Astrocyte of the cerebellum (primary cell): ENCODE data around the gene ITPK1.

ENCODE experiments used
- DNase-seq: peaks from one replicate; pipeline ENCODE4 v3.0.0-alpha.2; 2011; ENCODE audit warnings: low read depth
- H3K4me3 ChIP-seq: 2 replicates; pipeline ENCODE4 v1.5.1; 2011; ENCODE audit warnings: mild to moderate bottlenecking, low read depth, low read length, moderate library complexity
- CTCF ChIP-seq: IDR thresholded peaks from 2 replicates; pipeline ENCODE4 v1.5.1; 2012; ENCODE audit warnings: low read length, low read depth, moderate library complexity, mild to moderate bottlenecking; ENCODE audit errors: missing control alignments
- in situ Hi-C: cut with HindIII; loops from 2 replicates; pipeline ENCODE4 v1.10.0; 2017; ENCODE audit warnings: low sequenced_read_pairs

Gene ITPK1

GRCh38 chr14:92930737-92931602 lies 184.8 kb downstream of the ITPK1 start:
- in situ Hi-C loops = no loop called here
- no peak for DNase-seq
- H3K4me3 ChIP-seq = no peak overlapping the region
- TF ChIP-seq CTCF = no peak

- no peak for DNase-seq
- H3K4me3 ChIP-seq = no peak overlapping the region
- in situ Hi-C loops = no loop called here
- TF ChIP-seq CTCF = no peak
Observed at GRCh38 chr14:92929689-92930608, 185.8 kb downstream of the ITPK1 start.

DNA sequence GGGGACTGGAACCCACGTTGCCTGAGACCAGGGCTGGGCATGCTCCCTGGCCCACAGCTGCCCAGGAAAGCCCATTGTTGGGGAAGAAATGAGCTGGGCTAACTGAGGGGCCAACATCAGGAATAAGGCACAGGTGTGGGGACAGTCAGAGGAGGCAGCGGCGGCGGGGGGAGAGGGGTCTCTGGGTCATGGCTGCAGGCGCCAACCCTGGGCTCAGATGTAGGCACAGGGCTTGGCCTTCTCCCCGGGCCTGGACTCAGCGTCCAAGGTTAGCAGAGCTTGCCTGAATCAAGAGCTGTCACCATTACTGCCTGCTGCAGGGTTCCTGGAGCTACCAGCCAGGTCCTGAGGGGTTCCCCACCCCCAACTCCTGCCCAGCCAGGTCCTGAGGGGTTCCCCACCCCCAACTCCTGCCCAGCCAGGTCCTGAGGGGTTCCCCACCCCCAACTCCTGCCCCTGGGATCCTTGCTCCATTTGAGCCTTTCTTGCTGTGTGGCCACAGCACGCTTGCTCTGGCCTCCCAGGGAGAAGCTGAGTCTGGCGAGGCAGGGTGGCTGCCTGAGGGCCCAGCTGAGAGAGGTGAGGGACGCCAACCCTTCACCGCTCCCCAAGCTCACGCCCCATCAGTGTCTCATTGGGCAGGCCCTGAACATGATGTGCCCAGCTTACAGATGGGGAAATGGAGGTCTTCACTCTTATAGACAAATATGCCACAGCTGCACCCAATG lies 186.6 kb downstream of the ITPK1 start:
- DNase-seq = no peak
- no peak for TF ChIP-seq CTCF
- no peak overlapping the region for H3K4me3 ChIP-seq
- in situ Hi-C loops = no loop called here

DNA sequence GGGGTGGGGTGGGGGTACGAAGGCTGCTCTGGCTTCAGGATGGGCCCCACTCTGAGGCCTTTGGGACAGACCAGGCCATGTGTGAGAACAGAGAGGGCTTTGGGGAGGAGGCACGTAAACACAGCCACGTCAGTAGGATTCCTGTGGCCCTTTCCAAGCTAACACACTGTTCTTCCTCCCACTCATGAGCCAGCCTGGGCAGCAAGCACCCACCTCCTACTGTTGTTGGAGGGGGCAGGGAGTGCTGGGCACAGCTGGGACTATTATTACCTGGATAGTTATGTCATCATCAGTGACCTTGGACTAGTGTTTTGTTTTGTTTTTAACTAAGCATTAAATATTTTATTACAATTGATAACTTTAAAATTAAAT lies 187.5 kb downstream of the ITPK1 start:
- H3K4me3 ChIP-seq = no peak overlapping the region
- TF ChIP-seq CTCF = no peak
- in situ Hi-C loops = no loop called here
- no peak for DNase-seq

- DNase-seq = no peak
- H3K4me3 ChIP-seq = no peak overlapping the region
- TF ChIP-seq CTCF = no peak
- in situ Hi-C loops = no loop called here
Observed at GRCh38 chr14:92927349-92928257, 188.1 kb downstream of the ITPK1 start.
